ENCODE measurements around the gene PAPPA2.
"Not testable (repeated sequence)": the region's sequence is repeated elsewhere in the genome, so short reads cannot be mapped to it uniquely, and the experiment has no call there.

The PAPPA2 gene

DNA sequence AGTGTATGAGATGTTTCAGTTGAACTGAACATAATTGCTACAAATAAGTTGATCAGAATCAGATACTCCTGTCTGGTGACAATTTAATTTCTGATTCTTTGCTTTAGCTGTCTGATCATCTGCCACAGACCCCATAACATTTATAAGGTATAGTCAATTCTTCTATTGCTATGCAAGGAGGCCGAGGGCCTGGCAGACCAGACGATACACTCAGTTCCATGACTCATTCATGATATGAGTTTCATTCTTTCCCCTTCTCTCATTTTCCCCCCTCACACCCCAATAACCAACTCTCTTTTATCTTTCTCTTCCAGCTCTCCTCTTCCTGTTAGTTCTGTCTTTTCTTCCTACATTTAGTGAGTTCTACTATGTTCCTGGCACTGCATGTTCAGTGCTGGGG lies 236.8 kb downstream of the PAPPA2 start:
- DNase-seq = no peak

DNA sequence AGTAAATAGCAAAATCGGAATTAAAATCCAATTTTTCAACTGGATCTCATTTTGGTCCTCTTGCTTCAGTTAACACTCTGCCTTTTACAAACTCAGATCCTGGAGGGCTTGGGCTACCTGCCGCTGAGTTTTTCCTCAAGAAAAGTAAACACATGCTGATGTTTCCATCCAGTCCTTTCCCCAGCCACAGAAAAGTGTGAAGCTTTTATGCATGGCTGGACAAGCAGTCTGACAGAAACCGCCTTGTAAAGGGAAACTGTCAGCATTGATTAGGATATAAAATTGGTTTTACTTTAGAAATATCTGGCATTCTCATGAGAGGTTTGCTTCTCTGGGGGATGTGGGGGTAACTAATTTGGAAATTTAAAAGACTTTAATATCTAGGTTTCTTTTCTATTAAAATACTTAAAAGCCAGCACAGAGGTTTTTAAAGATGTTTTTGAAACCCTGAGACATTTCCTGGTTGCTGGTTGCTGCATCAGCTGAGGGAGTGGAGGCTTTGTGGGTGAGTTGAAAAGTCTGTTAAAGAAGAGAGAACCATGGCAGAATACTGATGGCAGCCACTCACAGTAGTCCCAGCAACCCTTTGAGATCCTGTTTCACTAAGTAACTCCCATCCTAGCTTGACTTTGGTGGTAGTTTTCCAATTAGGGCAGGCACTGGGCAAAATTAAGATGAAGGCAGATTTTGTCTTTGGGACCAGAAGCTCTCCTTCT lies 238.3 kb downstream of the PAPPA2 start:
- DNase-seq = no peak

DNA sequence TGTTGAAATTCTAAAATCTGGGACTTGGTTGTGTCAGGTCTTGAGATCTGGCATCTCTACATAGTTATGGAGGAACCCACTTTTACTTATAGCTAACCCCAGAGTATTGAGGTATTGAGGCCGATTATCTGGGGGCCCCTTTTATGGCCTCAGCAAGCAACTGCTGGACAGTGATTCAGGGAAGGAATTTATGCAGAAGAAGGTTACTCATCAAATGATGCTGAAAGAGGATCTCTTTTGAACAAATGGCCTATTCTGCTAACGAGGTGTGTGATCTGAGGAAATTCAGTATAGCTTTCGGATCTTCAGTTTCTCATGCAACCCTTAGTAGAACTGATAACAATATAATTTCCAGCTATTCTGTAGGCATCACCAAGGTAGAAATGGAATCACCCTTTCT lies 239.9 kb downstream of the PAPPA2 start:
- no peak for DNase-seq

DNA sequence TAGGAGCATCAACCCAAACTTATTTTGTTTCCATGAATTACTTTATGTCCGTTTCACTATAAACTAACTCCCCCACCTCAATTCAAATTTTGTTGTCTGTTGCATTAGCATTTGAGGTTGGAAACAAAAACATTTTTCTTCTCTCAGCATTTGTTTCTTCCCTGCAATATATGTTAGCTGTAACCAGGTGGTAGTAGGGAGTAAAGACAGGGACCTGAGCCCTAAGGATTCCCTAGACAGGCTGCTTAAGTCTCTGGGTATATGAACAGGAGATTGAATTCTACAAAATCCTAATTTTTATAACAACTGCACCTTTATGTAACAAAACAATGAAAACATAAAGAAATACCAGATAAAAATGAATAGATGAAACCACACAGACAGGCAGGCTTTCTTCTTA lies 242.6 kb downstream of the PAPPA2 start:
- DNase-seq = no peak

DNA sequence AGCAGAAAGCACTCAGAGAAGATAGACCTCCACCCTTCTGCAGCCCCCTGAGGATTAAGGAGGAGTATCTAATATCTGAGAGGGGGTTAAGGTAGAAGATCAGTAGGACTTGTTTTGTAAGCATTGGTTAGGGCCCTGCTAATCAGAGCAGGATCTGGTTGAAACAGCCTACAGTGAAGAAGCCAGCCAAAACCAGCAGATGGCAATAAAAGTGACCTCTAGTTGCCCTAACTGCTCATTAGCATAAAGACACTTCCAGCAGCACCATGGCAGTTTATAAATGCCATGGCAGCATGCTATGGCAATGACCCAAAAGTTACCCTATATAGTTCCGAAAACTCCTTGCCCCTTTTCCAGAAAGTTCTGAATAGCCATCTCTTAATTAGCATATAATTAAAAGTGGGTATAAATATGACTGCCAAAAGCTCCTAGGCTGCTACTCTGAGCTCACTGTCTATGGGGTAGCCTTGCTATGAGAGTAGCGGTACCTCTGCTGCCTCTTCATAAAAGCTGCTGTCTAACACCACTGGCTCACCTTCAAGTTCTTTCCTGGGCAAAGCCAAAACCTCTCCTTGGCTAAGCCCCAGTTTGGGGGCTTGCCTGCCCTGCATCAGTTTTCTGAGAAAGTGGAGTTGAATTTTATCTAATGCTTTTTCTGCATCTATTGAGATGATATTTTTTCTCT lies 254.2 kb downstream of the PAPPA2 start:
- DNase-seq = no peak

DNA sequence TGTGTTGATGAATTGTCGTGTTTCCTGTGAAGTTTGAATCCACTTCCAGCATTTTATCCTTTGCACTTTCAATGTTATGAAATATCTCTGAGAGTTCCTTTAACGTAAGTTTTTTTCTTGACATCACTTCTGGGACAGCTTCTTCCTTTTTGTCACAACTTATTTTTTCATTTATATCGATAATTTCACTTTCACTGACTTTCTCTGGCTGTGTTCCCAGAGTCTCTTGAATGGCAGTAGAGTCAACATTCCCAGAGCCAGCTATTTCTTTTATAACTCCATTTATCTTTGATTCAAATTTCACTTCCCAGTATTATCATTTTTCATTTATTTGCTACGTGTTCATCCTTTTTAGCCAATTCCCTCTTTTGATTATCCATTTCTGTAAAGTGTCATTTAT lies 256.5 kb downstream of the PAPPA2 start:
- no peak for DNase-seq

DNA sequence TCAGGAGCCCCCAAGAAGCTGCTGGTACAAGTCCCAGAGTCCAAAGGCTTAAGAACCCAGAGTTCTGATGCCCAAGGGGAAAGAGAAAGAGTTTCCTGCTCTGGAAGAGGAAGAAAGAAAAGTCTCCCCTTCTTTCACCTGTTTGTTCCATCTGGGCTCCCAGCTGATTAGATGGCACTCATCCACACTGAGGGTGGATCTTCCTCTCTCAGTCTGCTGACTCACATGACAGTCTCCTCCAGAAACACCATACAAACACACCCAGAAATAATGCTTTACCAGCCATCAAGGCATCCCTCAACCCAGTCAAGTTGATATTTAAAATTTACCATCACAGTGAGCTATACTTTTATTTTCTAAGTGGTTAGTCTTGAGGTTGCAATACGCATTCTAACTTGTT lies 257.9 kb downstream of the PAPPA2 start:
- no peak for DNase-seq

DNA sequence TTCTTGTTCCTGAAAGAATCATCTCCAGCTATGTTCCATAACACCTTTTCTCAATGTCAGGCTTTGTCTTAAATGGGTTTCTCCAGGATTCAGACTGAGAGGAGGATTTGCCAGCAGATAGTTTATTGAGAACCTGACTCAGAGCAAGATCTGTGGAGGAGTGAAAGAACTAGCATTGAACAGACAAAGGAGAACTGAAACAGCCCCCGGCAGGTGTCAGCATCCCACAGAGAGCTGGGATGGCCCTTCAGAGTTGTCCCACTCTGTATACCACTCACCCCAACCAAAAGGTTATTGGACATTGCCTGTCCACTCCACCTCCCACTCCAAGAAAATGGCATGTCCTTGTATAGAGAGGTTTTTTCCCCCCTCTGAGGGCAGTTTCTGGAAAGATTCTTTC lies 270.7 kb downstream of the PAPPA2 start:
- DNase-seq = no peak

DNA sequence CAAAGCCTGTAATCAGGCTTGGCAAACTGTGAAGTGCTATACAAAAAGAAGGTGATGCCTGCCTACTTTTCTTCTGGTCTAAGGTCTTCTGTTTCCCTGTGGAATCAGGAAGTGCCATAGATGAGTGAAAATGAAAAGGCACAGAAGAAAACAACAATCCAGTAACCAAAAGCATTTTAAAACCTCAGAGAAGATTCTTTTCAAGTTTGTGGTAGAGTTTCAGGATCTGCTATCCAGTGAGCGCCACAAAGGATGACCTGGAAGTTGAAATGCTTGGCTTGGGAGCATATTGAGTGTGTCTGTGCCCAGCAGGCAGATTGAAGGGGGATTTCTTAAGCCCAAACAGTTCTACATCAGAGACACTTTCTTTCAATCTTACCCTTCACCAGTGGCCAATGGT lies 272.2 kb downstream of the PAPPA2 start:
- no peak for DNase-seq

DNA sequence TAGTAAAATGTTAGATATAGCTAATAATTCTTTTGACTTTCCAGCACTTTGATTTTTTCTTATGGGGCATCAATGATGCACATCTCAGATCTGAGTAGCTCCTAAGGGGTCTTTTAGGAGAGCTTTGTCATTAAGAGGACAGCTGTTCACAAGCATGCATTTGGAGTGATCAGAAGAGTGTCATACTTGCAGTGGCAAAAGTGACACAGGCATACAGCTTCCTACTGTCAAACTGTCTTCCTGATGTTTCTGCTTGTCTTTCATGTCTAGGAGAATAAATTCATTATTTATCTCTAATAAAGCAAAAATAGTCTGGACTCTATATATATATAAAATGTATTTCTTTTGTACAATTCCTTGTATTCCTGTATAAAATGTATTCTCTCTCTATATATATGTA lies 273.0 kb downstream of the PAPPA2 start:
- no peak for DNase-seq

DNA sequence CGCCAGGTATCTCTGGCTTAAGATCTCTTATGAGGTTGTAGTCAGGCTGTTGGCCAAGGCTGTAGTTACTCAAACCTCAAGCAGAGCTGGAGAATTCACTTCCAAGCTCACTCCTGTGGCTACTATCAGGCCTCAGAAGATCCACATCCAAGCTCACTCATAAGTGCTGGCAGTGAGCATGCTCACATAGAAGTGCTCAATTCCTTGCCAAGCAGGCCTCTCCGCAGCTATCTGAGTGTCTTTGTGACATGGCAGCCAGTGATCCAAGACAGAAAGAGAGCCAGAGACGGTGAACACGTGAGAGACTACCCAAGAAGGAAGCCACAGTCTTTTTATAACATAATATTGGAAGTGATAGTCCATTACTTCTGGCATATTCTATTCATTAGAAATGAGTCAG lies 278.2 kb downstream of the PAPPA2 start:
- no peak for DNase-seq

DNA sequence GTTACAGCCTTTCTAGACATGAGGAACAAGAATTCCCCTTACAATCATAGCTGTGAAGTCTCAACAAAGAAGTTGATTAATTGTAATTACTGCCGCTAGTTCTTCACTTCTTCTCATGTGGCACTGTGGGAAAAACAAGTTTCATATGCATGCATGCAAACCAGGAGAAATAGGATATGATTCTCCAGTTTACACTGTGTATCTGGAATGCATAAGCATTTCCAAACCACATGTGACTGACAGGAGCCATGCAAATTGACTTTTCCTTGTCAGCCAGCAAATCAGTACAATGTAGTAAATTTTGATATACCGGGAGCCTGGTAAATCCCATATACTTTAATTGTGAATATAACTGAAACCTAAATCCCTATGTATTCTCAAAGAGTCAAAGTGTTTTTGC lies 279.3 kb downstream of the PAPPA2 start:
- no peak for DNase-seq

DNA sequence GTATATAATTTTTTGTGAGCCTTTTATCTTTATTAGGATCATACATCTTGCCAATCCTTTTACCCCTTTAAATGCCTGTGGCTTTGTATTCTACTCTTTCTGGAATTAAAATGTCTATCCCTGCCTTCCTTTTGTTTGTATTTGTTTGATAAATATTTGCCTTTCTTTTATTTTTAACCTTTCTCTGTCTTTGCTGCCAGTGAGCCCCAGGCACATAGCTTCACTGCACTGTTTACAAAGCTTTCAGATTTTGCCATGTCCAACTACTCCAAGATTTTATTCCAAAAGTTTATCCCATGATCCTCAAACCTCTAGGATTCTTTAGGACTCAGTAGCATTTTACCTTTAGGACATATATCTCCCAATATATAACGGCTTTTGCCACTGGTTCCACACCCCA lies 281.2 kb downstream of the PAPPA2 start:
- no peak for DNase-seq

DNA sequence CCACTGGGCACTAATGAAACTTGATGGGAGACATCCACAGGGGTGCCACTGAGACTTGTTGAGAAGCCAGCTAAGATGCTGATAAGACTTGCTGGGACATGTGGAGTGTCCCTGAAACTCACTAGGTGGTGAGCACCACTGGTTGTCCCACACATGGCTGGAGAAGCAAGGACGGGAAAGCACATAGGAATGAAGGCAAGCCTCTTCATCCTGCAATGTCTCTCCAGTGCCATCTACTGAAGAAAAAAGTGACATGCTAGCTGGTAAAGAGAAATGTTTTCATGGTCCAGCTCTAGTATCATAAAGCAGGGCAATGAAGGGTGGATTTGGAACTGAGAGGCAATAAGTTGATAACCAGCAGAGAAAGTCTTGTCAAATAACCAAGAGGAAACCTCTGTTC lies 283.0 kb downstream of the PAPPA2 start:
- no peak for DNase-seq

DNA sequence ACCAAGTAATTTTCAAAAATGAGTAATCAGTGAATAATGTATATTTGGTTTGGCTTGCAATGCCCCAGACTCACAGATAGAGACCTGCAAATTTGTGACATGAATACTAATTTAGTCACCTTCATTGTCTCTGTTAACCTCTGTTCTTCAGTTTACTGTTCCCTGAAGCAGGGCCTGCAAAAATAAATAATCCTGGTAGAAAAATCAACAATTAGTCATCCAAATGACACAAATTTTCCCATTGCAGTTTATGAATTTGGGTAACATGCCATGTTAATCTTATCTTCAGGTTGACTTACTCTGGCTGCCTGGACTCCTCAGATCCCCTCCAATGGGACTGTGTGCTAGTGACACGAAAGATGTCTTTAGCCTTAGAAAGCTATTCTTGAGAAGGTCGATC lies 289.5 kb downstream of the PAPPA2 start:
- no peak for DNase-seq

DNA sequence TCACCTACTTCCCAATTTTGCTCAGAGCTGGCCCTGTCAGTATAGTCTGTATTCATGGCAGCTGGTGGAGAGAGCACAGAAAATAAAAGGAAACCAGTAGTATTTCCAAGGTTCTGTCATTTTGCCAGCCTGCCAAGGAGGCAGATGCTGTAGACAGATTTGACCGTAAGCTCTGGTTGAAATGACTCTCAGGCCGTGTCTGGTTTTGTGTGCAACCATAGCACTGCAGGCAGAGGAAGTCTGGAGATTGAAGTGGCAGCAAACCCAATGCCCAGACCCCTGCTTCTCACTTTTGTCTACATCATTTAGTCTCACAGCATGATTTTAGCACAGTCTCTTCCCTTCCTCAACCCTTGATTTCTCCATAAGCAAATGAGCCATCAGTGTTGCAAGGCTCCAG lies 291.7 kb downstream of the PAPPA2 start:
- no peak for DNase-seq

DNA sequence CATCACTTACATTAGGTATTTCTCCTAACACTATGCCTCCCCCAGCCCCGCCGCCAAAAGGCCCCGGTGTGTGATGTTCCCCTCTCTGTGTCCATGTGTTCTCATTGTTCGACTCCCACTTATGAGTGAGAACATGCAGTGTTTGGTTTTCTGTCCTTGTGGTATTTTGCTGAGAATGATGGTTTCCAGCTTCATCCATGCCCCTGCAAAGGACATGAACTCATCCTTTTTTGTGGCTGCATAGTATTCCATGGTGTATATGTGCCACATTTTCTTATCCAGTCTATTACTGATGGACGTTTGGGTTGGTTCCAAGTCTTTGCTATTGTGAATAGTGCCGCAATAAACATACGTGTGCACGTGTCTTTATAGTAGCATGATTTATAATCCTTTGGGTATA lies 293.8 kb downstream of the PAPPA2 start:
- not testable (repeated sequence) for DNase-seq

DNA sequence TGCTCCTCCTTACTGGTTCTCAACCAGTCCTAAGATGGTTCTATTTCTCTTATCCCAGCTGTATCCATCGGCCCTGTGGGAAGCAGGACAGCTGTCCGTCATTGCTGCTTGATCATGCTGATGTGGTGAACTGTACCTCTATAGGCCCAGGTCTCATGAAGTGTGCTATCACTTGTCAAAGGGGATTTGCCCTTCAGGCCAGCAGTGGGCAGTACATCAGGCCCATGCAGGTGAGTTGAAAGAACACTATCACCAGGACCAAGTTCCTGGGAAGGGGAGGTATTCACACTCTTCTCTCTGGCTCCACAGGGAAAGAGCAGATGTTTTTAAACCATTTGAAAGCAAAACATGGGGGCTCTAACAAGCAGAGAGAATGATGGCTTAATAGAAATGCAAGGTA lies 302.6 kb downstream of the PAPPA2 start:
- DNase-seq = no peak

DNA sequence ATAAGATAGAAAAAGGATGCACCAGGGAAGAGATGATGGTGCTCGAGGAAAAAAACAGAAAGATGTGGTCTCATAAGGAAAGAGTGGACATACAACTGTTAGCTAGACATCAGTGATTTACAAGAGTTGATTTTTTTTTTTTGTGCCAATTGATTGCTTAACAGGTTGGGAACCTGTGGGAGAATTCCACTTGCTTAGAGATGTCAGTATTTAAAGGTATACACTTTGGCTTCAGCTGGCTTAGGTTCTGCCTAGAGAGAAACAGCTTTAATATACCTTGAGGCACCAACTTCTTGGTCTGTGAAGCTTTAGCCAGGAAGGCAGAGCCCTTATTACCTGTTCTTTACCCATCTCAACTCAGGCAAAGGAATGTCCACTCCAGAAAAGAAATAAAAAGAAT lies 303.8 kb downstream of the PAPPA2 start:
- no peak for DNase-seq

DNA sequence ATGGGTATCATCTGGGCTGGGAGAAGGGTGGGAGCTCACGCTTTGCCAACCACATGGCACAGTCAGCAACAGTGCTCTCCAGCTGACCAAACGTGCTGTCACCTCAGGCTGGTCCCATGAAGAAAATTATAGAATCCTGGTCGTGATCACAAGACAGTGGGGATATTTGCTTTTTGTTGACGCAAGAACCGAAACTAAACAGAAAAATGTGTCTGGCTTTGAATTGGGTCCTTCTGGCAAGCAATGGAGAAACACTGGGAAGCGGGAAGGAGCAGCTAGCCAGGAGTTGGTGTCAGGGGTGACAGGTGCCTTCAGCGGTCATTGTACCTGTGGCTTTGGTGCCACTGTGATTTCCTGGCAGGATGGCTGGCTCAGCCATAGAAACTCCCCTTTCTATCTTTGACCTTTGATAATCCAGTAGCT lies 304.8 kb downstream of the PAPPA2 start:
- DNase-seq = no peak

DNA sequence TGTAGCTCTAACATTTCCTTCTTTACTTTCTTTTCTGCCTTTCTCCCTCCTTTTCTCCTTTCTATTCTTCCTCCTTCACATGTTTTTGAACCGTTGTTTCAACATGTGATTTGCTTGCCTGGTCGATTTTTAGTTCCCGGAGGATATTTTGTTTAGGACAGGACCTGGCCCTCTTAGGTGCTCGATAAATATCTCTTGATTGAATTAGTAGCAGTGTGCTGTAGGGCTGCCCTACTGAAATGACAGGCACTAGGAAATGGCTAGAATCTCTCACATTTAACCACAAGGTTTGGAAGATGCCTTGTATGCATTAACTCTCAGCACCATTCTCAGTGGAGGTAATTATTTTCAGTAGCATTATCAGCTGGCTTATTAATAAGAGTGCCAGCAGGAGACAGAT lies 305.6 kb downstream of the PAPPA2 start:
- no peak for DNase-seq

DNA sequence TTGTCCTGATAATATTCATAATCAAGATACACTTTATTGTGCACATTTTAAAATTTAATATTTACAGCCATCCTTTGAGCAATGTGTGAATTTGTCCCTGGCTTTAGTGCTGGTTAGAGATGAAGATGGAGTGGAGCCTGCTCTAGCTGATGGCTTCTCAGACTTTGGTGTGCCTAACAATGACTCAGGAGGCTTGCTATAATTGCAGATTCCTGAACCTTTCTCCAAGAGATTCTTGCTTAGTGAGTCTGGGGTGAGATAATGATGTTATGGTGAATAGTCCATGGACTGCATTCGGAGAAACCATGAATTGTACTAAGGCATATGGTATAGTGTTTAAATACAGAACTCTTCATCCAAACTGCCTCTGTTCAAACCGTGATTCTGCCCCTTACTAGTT lies 307.1 kb downstream of the PAPPA2 start:
- DNase-seq = no peak

DNA sequence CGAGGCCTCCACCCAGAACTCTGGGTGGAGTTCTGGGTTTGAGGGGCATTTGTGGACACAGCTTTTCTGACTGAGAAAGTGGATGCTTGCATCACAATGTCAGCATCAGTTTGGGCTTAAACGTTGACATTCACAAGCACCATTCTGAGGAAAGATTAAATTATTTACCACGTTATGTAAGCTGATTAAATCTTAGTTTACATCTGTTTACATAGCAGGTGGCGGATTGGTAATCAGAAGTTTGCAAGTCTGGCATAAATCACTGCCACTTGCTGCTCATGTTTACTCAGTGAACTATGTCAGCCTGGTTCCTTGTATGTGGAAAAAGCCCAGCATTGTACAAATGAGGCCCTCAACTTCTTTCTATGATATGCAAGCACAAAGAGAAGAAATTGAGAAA lies 310.1 kb downstream of the PAPPA2 start:
- no peak for DNase-seq

DNA sequence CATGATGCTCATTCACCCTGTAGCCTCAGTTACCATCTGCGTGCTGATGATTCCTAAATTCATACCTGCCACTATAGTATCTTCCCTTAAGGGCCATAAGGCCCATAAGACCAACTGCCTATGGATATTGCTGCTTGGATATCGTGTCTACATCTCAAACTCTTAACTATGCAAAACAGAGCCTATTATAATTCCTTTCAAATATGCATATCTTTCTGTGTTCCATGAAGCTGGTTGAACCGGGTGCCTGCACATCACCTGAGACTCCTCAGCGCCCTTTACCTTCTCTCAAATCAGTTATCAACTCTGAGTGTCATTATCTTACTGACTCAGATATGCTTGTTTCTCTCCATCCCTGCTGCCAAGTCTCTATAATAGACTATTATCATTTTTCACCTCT lies 311.2 kb downstream of the PAPPA2 start:
- no peak for DNase-seq

DNA sequence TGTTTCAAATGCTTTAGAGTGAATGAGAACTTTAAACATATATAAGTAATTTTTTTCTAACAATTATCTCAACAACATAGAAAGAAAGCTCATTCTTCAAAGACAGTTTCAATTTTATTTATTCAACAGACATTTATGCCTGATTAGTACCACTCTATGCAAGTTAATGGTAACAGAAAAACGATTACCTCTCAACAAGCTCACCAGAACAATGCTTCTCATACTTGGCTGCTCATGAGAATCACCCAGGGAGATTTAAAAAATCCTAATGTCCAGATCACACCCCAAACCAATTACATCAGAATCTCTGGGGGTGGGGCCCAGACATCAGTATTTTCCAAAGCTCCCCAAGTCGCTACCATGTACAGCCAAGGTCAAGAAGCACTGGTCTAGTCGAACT lies 312.4 kb downstream of the PAPPA2 start:
- no peak for DNase-seq

All from GF-D8 (cell line).